NCI-H526 treated with DMSO at 0.1 percent for 48 hours (cell line): Measurements from ENCODE around the gene ZBTB16.
A peak's percentile ranks its signal among the peaks of the same experiment; 100 is the strongest.

Experiments used
- DNase-seq: peaks from one replicate; lab custom pipeline; 2025; lab: John Stamatoyannopoulos, UW

ZBTB16 gene

GRCh38 chr11:114167355-114167754, 107.8 kb downstream of the ZBTB16 start:
- no peak for DNase-seq

DNA sequence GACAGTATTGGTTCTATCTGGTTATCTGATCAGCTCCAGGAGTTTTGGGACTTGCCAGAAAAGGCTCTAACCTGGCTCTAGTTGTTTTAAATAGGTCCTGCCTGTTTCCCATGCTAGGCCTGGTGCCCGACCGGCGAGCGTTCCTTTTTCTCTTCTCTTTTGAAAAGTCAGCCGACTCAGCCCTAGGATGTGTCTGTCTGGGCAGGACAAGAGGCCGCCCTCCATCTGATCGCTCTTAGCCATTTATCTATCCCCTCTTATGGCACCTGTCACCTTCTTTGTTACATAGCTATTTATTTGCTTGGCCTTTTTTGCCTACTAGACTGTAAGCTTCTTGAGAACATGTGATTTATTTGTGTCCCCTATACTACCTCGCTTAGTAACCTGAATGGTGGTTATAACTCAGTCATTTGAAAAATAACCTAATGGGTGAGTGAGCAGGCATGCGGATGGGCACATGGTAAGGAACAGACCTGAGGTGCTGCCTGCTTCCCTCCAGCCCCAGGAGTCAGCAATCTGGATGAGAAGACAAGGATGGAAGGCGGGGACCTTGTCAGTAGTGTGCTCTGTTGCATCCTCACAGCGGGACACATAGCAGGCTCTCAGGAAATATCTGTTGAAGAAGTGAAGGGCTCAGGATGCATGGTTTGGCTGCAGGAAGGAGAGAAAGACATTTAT, 108.4 kb downstream of the ZBTB16 start:
- no peak for DNase-seq

DNA sequence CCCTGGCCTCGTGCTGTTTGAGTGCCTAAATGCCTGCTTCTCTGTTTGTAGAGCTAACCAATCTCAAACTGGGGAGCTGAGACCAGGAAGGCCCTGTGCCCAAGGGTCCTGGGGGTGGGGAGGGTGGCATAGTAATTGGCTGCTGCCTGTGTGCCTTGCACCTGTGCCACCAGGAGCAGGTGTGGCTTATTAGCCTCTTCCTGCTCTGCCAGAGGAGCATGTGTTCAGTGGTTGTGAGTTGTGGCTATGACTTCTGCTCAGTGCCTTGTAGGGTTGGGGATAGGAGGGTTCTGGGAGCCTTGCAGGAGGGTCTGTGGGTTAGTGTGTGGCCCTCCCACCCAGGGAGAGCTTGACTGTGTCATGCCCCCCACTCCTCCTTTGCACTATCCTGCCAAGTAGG, 109.2 kb downstream of the ZBTB16 start:
- no peak for DNase-seq

GRCh38 chr11:114169321-114169749, 109.8 kb downstream of the ZBTB16 start:
- DNase-seq: no peak

- DNase-seq: no peak
Measured at GRCh38 chr11:114169821-114170220, 110.3 kb downstream of the ZBTB16 start.

DNA sequence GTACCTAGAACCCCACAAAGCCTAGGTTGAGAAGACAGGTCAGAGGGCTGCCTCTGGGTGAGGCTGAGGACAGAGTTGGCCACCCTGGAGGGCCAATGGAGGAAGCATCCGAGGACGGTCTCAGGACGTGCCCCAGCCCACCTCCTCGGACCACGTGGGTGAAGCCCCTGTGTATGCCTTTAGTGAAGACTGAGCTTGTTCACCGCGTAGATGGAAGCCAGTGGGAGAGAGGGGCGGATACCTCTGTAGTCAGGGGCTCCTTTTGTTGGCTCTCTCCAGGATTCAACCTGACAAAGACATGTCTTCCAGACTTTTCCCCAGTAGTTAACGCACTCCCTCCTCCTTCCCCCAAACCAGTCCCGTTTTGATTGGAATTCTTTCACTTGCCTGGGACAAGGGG, 110.7 kb downstream of the ZBTB16 start:
- no peak for DNase-seq

DNA sequence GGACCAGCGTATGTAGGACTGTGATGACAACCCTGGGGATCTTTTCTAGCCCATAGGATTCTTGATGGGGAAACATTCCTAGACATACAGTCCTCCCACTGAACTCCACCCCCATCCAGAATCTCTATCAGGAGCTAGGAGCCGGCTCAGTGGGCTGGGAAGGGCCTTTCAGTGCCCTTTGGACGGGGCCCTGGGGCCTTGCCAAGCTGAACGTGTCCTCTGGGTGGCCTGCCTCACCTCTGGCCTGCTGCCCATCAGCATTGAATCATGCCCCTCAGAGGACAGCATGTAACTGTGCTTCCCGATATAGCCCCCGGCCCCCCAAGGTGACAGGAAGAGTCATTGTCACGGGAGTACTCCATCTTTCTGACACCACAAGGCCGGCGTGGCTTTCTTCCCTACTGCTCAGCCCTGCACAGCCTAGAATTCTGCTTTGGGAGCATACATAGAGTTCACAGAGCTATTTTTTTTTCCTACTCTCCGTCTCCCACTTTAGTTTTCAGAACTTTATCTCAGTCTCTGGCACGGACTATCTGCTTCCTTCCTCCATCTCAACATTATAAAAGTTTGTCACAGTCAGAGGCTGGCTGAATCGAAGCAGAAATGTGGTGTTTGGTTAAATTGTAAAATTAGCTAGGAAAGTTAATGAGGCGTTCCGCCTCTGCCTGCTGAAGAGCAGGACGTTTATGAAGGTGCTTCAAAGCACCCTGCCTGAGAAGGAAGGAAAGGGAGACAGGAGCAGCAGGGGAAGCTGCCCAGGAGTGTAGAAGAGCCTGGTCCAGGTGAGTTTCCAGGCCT, 111.9 kb downstream of the ZBTB16 start:
- DNase-seq: no peak

- no peak for DNase-seq
Measured at GRCh38 chr11:114172055-114172861, 112.7 kb downstream of the ZBTB16 start.

- no peak for DNase-seq
Measured at GRCh38 chr11:114172871-114173444, 113.4 kb downstream of the ZBTB16 start.

- DNase-seq: no peak
Measured at GRCh38 chr11:114173843-114174242, 114.3 kb downstream of the ZBTB16 start.

DNA sequence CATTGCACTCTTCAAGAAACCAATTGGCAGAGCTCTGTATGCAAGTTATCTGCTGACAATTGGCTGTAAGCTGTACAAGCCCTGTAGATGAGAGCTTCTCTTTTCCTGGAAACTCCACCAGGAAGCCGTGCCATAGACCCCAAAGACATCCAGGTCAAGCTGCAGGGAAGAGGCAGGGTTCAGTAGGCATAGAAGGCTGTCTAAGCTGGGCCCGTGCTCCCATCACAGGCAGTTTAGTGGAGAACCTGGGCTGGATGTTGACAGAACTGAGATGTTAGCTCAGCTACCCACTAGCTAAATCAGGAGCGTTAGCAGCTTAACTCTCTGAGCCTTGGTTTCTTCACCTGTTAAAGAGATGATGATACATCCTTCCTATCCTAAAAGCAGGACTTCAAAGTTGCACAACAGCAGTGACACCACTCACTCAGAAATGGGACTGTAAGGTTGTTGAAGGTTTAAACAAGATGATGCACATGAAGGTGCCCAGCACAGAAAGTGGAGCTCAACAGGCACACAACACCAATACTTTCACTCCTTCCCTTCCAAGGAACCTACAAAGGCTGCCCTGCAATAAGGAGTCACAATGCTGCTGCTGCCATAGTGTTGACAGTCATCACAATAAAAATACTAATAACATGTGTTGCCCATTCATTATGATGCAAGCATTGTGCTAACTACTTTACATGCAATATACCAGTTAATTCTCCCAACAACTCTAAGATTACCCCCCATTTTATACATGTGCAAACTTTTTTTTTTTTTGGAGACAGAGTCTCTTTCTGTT, 115.4 kb downstream of the ZBTB16 start:
- no peak for DNase-seq

- no peak for DNase-seq
Measured at GRCh38 chr11:114175706-114176105, 116.2 kb downstream of the ZBTB16 start.

DNA sequence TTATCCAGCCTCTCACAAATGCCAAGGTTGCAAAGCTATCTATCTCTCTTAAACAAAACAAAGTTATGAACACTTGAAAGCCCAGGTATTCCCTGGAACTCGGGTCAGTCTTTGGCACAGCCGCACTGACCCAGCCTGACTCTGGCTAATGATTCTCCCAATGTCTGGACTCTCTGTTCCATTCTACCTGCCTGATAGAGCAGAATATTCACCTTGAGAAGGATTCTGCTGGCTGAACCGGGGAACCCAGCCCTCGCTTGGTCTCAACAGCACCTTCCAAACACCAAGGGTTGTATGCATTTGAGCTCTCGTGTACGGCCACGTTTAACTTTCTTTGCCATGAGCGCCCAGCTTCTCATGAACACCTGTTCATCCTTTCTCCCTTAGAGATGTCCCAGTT, 116.8 kb downstream of the ZBTB16 start:
- no peak for DNase-seq

DNA sequence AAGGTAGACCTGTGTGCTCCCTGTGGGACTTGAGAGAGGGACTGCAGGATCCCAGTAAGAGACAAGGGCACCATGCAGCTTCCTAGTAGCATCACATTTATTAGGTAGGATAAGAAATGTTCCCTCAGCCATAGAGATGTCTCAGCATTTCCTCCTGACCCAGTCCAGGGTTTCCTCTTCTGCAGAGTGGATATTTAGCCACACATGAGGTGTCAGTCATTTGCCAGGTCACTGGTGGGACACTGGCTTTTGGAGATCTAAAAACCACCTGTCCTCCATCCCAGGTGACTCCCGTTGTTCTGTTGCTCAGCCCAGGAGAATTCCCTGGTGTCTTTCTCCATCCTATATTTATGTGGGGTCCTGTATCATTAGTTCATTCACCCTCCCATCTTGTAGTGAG, 119.1 kb downstream of the ZBTB16 start:
- no peak for DNase-seq

- DNase-seq: no peak
Measured at GRCh38 chr11:114179234-114179941, 119.9 kb downstream of the ZBTB16 start.

DNA sequence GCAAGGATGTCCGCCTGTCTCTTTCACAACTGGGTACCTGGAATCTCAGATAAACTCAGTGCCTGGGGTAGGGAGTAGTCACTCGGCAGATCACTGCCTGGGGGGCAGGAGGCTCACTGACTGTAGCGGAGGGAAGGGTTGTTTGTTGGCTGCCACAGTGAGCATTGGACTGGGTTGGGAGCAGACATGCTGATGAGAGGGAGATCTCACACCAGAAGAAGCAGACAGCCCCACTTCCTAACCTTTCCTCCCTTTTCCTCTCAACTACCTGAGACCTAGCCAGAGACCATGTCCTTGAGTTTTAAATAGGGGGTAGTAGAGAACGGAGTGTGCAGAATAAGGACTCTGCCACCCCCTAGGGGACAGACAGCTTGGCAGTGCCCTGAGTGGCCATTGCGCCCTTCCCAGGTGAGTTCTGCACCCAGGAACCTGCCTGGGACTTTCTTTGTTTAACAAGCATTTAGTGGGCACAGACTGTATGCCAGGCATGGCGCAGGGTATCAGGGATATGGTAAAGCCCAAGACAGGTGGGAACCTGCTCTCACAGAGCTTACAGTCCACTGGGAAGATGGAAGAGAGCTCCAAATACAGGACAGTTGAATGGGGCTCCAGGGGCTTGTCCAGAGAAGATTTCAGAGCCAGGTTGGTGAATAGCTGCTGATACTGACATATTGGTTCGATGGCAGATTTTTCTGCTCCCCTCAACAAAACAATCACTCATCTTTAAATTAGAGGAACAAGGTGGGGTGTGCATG, 121.0 kb downstream of the ZBTB16 start:
- DNase-seq: peak; percentile 84

DNA sequence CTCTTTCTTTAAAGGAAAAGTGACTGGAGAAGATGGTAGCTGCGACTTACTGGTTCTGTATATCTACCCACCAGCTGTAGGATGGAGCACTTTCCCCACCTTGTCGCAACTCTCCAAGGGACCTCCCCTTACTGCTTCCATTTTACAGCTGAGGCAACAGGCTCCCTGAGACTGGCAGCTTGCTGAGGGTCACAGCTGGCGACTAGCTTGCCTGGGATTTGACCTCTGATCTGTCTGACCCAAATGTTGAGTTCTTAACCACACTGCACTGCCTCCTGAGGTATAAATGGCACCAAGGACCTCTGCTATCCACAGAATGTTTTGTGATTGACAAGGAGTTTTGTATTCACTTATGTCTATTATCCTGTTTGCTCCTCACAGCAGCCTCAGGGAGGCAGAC, 121.7 kb downstream of the ZBTB16 start:
- no peak for DNase-seq

GRCh38 chr11:114181752-114182151, 122.2 kb downstream of the ZBTB16 start:
- no peak for DNase-seq

DNA sequence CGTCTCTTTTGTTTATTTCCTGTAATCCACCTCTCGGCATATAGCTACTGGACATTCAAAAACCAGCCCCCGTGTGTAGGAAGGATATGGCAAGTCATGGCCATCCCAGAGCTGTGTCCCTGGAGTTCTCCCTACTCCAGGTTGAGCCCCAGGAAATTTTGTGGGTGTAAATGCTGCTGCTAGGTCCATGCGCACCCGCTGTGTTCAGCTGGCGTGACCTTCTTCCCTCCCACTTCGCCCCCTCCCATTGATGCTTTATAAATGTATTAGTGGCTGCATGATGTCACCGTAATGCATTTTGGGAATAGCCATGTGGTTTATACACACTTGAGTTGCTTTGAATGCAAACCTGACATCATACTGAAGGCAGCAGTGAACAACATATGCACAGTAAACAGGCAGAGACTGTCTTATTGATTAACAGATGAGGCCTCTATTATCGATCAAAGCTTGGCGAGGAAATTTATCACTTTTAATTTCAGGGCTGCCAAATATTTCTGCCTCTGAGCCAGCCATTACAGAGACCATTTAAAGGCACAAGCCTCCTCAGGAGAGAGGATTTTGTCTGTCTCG, 123.0 kb downstream of the ZBTB16 start:
- no peak for DNase-seq

DNA sequence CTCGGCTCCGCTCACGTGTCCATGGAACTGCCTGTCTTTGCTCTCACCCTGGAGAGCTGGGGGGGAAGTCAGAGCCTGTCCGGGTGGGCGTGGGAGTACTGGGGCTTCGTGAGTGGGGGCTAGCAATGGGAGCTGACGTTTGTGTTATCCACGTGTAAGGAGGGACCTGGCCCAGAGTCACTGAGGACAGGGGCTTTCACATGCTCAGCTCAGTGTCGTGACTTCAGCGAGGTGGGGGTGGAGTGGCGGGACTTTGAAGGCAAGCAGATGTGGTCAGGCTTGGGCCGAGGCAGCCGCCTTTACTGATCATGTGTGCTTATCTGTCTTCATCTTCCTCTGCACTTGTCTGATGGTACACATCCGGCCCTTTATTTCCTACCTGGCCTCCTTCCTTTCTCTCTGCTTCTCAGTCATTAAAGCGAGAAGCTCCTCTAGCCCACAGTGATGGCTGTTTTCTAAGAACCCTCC, 123.6 kb downstream of the ZBTB16 start:
- DNase-seq: no peak
